Neural cell (in vitro differentiated cells): ENCODE results near the gene TENM3.

ENCODE experiments used
- CTCF ChIP-seq: fragments of 450-650 bp; IDR thresholded peaks from 2 replicates; pipeline ENCODE4 v1.5.1; 2014; ENCODE audit warnings: antibody characterized with exemption, mild to moderate bottlenecking, moderate library complexity; ENCODE audit not compliant: poor library complexity, severe bottlenecking
- EP300 ChIP-seq: fragments of 450-650 bp; conservative IDR thresholded peaks from 2 replicates; pipeline ENCODE4 v1.6.1; 2014; ENCODE audit warnings: antibody characterized with exemption, mild to moderate bottlenecking, moderate library complexity; ENCODE audit not compliant: poor library complexity, severe bottlenecking
- EZH2 ChIP-seq: fragments of 200-600, 300-800 bp; shearing (Covaris generic), sonication (generic); IDR thresholded peaks from 2 replicates; pipeline ENCODE4 v1.6.1; 2014; ENCODE audit warnings: antibody characterized with exemption, low read length, borderline replicate concordance, mild to moderate bottlenecking; ENCODE audit not compliant: insufficient read depth, poor library complexity, severe bottlenecking
- MXI1 ChIP-seq: fragments of 450-650 bp; conservative IDR thresholded peaks from 2 replicates; pipeline ENCODE4 v1.6.1; 2014; ENCODE audit warnings: antibody characterized with exemption, mild to moderate bottlenecking; ENCODE audit not compliant: poor library complexity, severe bottlenecking
- POLR2AphosphoS5 ChIP-seq: IDR thresholded peaks from 2 replicates; pipeline ENCODE4 v1.6.1; 2012
- RAD21 ChIP-seq: fragments of 450-650 bp; conservative IDR thresholded peaks from 2 replicates; pipeline ENCODE4 v1.6.1; 2014; ENCODE audit warnings: antibody characterized with exemption, mild to moderate bottlenecking, moderate library complexity
- SMC3 ChIP-seq: fragments of 450-650 bp; conservative IDR thresholded peaks from 2 replicates; pipeline ENCODE4 v1.6.1; 2014; ENCODE audit warnings: antibody characterized with exemption, mild to moderate bottlenecking, moderate library complexity; ENCODE audit not compliant: poor library complexity
- TAF1 ChIP-seq: IDR thresholded peaks from 2 replicates; pipeline ENCODE4 v1.6.1; 2012; ENCODE audit warnings: low read depth
- TF ChIP-seq, protein P1 (sequence below): IDR thresholded peaks from 2 replicates; pipeline ENCODE4 v1.6.1; 2012; ENCODE audit warnings: borderline replicate concordance

DNA sequence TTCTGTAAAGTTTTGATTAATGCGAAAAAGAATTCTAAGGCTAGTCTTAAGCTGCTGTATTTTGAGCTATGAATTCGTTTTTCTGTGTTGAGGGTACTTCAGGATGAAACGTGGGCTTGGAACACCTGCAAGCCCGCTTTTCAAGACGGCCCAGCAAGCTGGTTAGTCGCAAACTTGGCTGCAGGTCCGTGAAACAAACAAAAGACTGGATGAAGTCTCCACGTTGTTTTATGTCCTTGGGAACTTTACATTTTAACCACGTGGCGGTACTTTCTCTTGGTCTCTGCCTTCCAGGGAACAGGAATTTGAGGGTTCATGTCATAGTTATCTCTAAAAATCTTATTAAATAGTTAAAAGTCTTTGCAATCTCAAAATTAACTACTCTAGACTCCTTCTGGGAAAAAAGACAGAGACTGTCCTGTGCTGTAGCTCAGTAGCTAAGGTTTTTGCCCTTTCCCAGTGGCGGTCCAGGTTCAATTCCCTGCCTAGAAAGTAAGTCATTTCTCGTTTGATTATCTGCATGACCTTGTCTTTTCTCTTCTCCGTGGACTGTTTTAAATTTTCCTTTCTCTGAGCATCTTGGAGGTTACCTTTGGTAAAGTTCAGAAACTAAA, 21.0 kb downstream of the TENM3 start:
- TF ChIP-seq CTCF, result no peak
- TF ChIP-seq POLR2AphosphoS5, result no peak
- no peak for TF ChIP-seq RAD21
- TF ChIP-seq, protein P1, sequence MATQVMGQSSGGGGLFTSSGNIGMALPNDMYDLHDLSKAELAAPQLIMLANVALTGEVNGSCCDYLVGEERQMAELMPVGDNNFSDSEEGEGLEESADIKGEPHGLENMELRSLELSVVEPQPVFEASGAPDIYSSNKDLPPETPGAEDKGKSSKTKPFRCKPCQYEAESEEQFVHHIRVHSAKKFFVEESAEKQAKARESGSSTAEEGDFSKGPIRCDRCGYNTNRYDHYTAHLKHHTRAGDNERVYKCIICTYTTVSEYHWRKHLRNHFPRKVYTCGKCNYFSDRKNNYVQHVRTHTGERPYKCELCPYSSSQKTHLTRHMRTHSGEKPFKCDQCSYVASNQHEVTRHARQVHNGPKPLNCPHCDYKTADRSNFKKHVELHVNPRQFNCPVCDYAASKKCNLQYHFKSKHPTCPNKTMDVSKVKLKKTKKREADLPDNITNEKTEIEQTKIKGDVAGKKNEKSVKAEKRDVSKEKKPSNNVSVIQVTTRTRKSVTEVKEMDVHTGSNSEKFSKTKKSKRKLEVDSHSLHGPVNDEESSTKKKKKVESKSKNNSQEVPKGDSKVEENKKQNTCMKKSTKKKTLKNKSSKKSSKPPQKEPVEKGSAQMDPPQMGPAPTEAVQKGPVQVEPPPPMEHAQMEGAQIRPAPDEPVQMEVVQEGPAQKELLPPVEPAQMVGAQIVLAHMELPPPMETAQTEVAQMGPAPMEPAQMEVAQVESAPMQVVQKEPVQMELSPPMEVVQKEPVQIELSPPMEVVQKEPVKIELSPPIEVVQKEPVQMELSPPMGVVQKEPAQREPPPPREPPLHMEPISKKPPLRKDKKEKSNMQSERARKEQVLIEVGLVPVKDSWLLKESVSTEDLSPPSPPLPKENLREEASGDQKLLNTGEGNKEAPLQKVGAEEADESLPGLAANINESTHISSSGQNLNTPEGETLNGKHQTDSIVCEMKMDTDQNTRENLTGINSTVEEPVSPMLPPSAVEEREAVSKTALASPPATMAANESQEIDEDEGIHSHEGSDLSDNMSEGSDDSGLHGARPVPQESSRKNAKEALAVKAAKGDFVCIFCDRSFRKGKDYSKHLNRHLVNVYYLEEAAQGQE, result no peak
- no peak for TF ChIP-seq EZH2
- TF ChIP-seq EP300, result no peak
- TF ChIP-seq MXI1, result no peak
- TF ChIP-seq TAF1, result no peak
- TF ChIP-seq SMC3, result no peak
